Mesendoderm (in vitro differentiated cells): ENCODE results near the gene GPR157.

Source experiments
- DNase-seq: peaks from one replicate; pipeline ENCODE4 v3.0.0; 2013
- H2AK5ac ChIP-seq: 2 replicates; pipeline ENCODE4 v1.6.1; 2013; ENCODE audit warnings: low read length, inconsistent platforms
- H2BK120ac ChIP-seq: 2 replicates; pipeline ENCODE4 v1.6.1; 2013; ENCODE audit warnings: low read depth, mild to moderate bottlenecking, low read length, moderate library complexity, mixed read lengths
- H2BK15ac ChIP-seq: replicated peaks from 2 replicates; pipeline ENCODE4 v1.6.1; 2013; ENCODE audit warnings: low read depth, mild to moderate bottlenecking, moderate library complexity
- H2BK5ac ChIP-seq: 2 replicates; pipeline ENCODE4 v1.6.1; 2013; ENCODE audit warnings: low read length, inconsistent platforms
- H3K18ac ChIP-seq: 2 replicates; pipeline ENCODE4 v1.6.1; 2013; ENCODE audit warnings: mild to moderate bottlenecking, low read length, mixed read lengths
- H3K23ac ChIP-seq: one replicate; pipeline ENCODE4 v1.6.1; 2013; ENCODE audit warnings: low read length
- H3K27ac ChIP-seq: 2 replicates; pipeline ENCODE4 v1.5.1; 2013; ENCODE audit warnings: low read depth, mild to moderate bottlenecking, inconsistent platforms, low read length, moderate library complexity
- H3K27me3 ChIP-seq: 2 replicates; pipeline ENCODE4 v1.6.1; 2013; ENCODE audit warnings: low read length, control low read depth, mild to moderate bottlenecking, inconsistent platforms; ENCODE audit not compliant: insufficient read depth, poor library complexity
- H3K36me3 ChIP-seq: 2 replicates; pipeline ENCODE4 v1.6.1; 2013; ENCODE audit warnings: low read length, inconsistent platforms; ENCODE audit not compliant: control insufficient read depth, insufficient read depth
- H3K4ac ChIP-seq: one replicate; pipeline ENCODE4 v1.6.1; 2013; ENCODE audit warnings: low read depth, mild to moderate bottlenecking, low read length, moderate library complexity
- H3K4me1 ChIP-seq: 2 replicates; pipeline ENCODE4 v1.6.1; 2013; ENCODE audit warnings: low read depth, low read length, inconsistent platforms; ENCODE audit not compliant: control insufficient read depth
- H3K4me2 ChIP-seq: 2 replicates; pipeline ENCODE4 v1.6.1; 2013; ENCODE audit warnings: low read length
- H3K4me3 ChIP-seq: 2 replicates; pipeline ENCODE4 v1.5.1; 2013; ENCODE audit warnings: mild to moderate bottlenecking, low read length
- H3K56ac ChIP-seq: one replicate; pipeline ENCODE4 v1.6.1; 2013; ENCODE audit warnings: low read length
- H3K79me1 ChIP-seq: 2 replicates; pipeline ENCODE4 v1.6.1; 2013; ENCODE audit warnings: low read length, inconsistent platforms
- H3K79me2 ChIP-seq: 2 replicates; pipeline ENCODE4 v1.6.1; 2013; ENCODE audit warnings: mild to moderate bottlenecking, low read length; ENCODE audit not compliant: control insufficient read depth, insufficient read depth
- H3K9ac ChIP-seq: 2 replicates; pipeline ENCODE4 v1.6.1; 2013; ENCODE audit warnings: low read length, inconsistent platforms
- H4K5ac ChIP-seq: one replicate; pipeline ENCODE4 v1.6.1; 2013; ENCODE audit warnings: low read length
- H4K8ac ChIP-seq: one replicate; pipeline ENCODE4 v1.6.1; 2013; ENCODE audit warnings: low read depth, mild to moderate bottlenecking, control low read depth, low read length, moderate library complexity
- WGBS: extraction: QIAGEN DNeasy Blood & Tissue Kit; methylation state at CpG from one replicate; pipeline ENCODE4 v1.1.7; 2013; ENCODE audit warnings: low lambda C conversion rate, missing lambda C conversion rate; ENCODE audit not compliant: insufficient coverage; ENCODE audit errors: extremely low coverage; 5-methylcytosine and 5-hydroxymethylcytosine counted together

The GPR157 gene

GRCh38 chr1:9065213-9065751 is 63.6 kb downstream of the GPR157 start:
- Histone ChIP-seq H3K36me3 (no peaks in the 10 kb centered on the region), H3K9ac (no peak overlapping the region), H3K79me1 (no peaks in the 10 kb centered on the region), H3K4me1 (no peaks in the 10 kb centered on the region), H2BK15ac (no peak overlapping the region), H3K79me2 (no peaks in the 10 kb centered on the region), H3K23ac (no peak overlapping the region), H3K56ac (no peak overlapping the region), H3K18ac (no peak overlapping the region), H4K8ac (no peak overlapping the region), H2BK5ac (no peak overlapping the region), H3K4ac (no peak overlapping the region), H3K4me2 (no peak overlapping the region), H3K4me3 (no peak overlapping the region), H2AK5ac (no peak overlapping the region), H2BK120ac (no peak overlapping the region), H3K27me3 (no peaks in the 10 kb centered on the region), H4K5ac (no peak overlapping the region), H3K27ac (no peak overlapping the region)
- no CpG with 5 or more reads among the region's 7 CpGs for WGBS
- no peak for DNase-seq

- Histone ChIP-seq H3K79me1 (no peaks in the 10 kb centered on the region), H2BK5ac (no peak overlapping the region), H3K9ac (no peak overlapping the region), H3K27ac (no peak overlapping the region), H2BK120ac (no peak overlapping the region), H4K5ac (no peak overlapping the region), H4K8ac (no peak overlapping the region), H2BK15ac (no peak overlapping the region), H3K4me2 (no peak overlapping the region), H3K79me2 (no peaks in the 10 kb centered on the region), H3K18ac (no peak overlapping the region), H3K27me3 (no peaks in the 10 kb centered on the region), H3K4ac (no peak overlapping the region), H3K4me3 (no peak overlapping the region), H2AK5ac (no peak overlapping the region), H3K23ac (no peak overlapping the region), H3K56ac (no peak overlapping the region), H3K4me1 (no peaks in the 10 kb centered on the region), H3K36me3 (no peaks in the 10 kb centered on the region)
- DNase-seq = no peak
- no CpG with 5 or more reads among the region's 5 CpGs for WGBS
Measured at GRCh38 chr1:9062846-9063245, 66.1 kb downstream of the GPR157 start.

GRCh38 chr1:9062021-9062471 is 66.9 kb downstream of the GPR157 start:
- no peak overlapping the region for H3K27ac ChIP-seq
- H3K27me3 ChIP-seq = no peaks in the 10 kb centered on the region
- no peak overlapping the region for H3K23ac ChIP-seq
- H2AK5ac ChIP-seq = no peak overlapping the region
- no peak overlapping the region for H4K8ac ChIP-seq
- no peaks in the 10 kb centered on the region for H3K4me1 ChIP-seq
- DNase-seq = no peak
- H2BK5ac ChIP-seq = no peak overlapping the region
- no peaks in the 10 kb centered on the region for H3K79me2 ChIP-seq
- no peak overlapping the region for H4K5ac ChIP-seq
- H3K36me3 ChIP-seq = no peaks in the 10 kb centered on the region
- H3K56ac ChIP-seq = no peak overlapping the region
- H3K4me2 ChIP-seq = no peak overlapping the region
- H3K9ac ChIP-seq = no peak overlapping the region
- H2BK15ac ChIP-seq = no peak overlapping the region
- no peak overlapping the region for H3K18ac ChIP-seq
- no CpG with 5 or more reads among the region's 7 CpGs for WGBS
- H3K79me1 ChIP-seq = no peaks in the 10 kb centered on the region
- no peak overlapping the region for H3K4me3 ChIP-seq
- no peak overlapping the region for H3K4ac ChIP-seq
- no peak overlapping the region for H2BK120ac ChIP-seq

GRCh38 chr1:9061252-9061960 is 67.5 kb downstream of the GPR157 start:
- Histone ChIP-seq H3K4me2 (no peak overlapping the region), H2AK5ac (no peak overlapping the region), H2BK15ac (no peak overlapping the region), H3K56ac (no peak overlapping the region), H3K79me1 (no peaks in the 10 kb centered on the region), H2BK120ac (no peak overlapping the region), H3K4ac (no peak overlapping the region), H3K4me3 (no peak overlapping the region), H3K36me3 (no peaks in the 10 kb centered on the region), H4K5ac (no peak overlapping the region), H3K79me2 (no peaks in the 10 kb centered on the region), H3K27ac (no peak overlapping the region), H3K27me3 (no peaks in the 10 kb centered on the region), H3K23ac (no peak overlapping the region), H3K9ac (no peak overlapping the region), H3K18ac (no peak overlapping the region), H2BK5ac (no peak overlapping the region), H3K4me1 (no peaks in the 10 kb centered on the region), H4K8ac (no peak overlapping the region)
- DNase-seq = no peak
- no CpG with 5 or more reads among the region's 6 CpGs for WGBS

- Histone ChIP-seq H2AK5ac (no peak overlapping the region), H3K56ac (no peak overlapping the region), H2BK15ac (no peak overlapping the region), H4K5ac (no peak overlapping the region), H3K79me1 (no peaks in the 10 kb centered on the region), H4K8ac (no peak overlapping the region), H3K4me3 (no peak overlapping the region), H3K36me3 (no peaks in the 10 kb centered on the region), H3K4me1 (no peaks in the 10 kb centered on the region), H3K4ac (no peak overlapping the region), H3K23ac (no peak overlapping the region), H2BK120ac (no peak overlapping the region), H3K79me2 (no peaks in the 10 kb centered on the region), H3K18ac (no peak overlapping the region), H3K27me3 (no peaks in the 10 kb centered on the region), H2BK5ac (no peak overlapping the region), H3K27ac (no peak overlapping the region), H3K9ac (no peak overlapping the region), H3K4me2 (no peak overlapping the region)
- WGBS = 100% methylated on average over 1 of the region's 4 CpGs
- no peak for DNase-seq
Measured at GRCh38 chr1:9059891-9060744, 68.8 kb downstream of the GPR157 start.
